SK-N-MC (cell line): Measurements from ENCODE around the gene TKT.
"Not testable (repeated sequence)": the region's sequence is repeated elsewhere in the genome, so short reads cannot be mapped to it uniquely, and the experiment has no call there.

ENCODE experiments used
- DNase-seq: peaks from one replicate; pipeline ENCODE4 v3.0.0-alpha.2; 2011; ENCODE audit warnings: low read depth, low spot score
- H3K27ac ChIP-seq: fragments of 200-600 bp; sonication (generic); 2 replicates; pipeline ENCODE4 v1.5.1; 2016; ENCODE audit warnings: mixed run types
- H3K36me3 ChIP-seq: fragments of 200-600 bp; sonication (generic); 2 replicates; pipeline ENCODE4 v1.6.1; 2017; ENCODE audit warnings: antibody characterized with exemption, low read length, mixed read lengths; ENCODE audit not compliant: insufficient read depth
- H3K4me3 ChIP-seq: fragments of 200-600 bp; sonication (generic); 2 replicates; pipeline ENCODE4 v1.5.1; 2016
- H3K9ac ChIP-seq: fragments of 200-600 bp; sonication (generic); 2 replicates; pipeline ENCODE4 v1.8.0; 2017; ENCODE audit warnings: mixed run types, mixed read lengths; ENCODE audit not compliant: insufficient read length
- H3K9me3 ChIP-seq: fragments of 200-600 bp; sonication (generic); 2 replicates; pipeline ENCODE4 v1.6.1; 2017; ENCODE audit warnings: low read depth, mild to moderate bottlenecking, antibody characterized with exemption, low read length, moderate library complexity, mixed read lengths
- EZH2 ChIP-seq: fragments of 200-600 bp; sonication (generic); IDR thresholded peaks from one replicate; pipeline ENCODE4 v1.6.1; 2017; ENCODE audit warnings: antibody characterized with exemption
- FOXP2 ChIP-seq: optimal IDR thresholded peaks from 2 replicates; pipeline ENCODE3; 2011; ENCODE audit warnings: mild to moderate bottlenecking, moderate library complexity; ENCODE audit not compliant: insufficient read depth; ENCODE audit errors: extremely low read length, control extremely low read depth
- POLR2AphosphoS5 ChIP-seq: IDR thresholded peaks from 2 replicates; pipeline ENCODE4 v1.6.1; 2012; ENCODE audit warnings: mild to moderate bottlenecking, low read depth, low read length, borderline replicate concordance

Gene TKT

GRCh38 chr3:53287131-53287629 is 31.4 kb upstream of the TKT start:
- no peaks in the 10 kb centered on the region; the same call in 1 of the 2 replicates for H3K36me3 ChIP-seq
- no peak overlapping the region for H3K9ac ChIP-seq
- no peak overlapping the region for H3K4me3 ChIP-seq

GRCh38 chr3:53286727-53287126 is 30.9 kb upstream of the TKT start:
- H3K27ac ChIP-seq: no peak overlapping the region
- TF ChIP-seq EZH2 (no peak), FOXP2 (no peak)
- no peak overlapping the region for H3K4me3 ChIP-seq
- no peak overlapping the region for H3K9ac ChIP-seq
- H3K36me3 ChIP-seq: no peaks in the 10 kb centered on the region; the same call in 1 of the 2 replicates
- H3K9me3 ChIP-seq: no peaks in the 10 kb centered on the region
- no peak for DNase-seq

More at GRCh38 chr3:53287131-53287629, 31.4 kb upstream of the TKT start:
- H3K9me3 ChIP-seq: no peaks in the 10 kb centered on the region
- DNase-seq: no peak
- TF ChIP-seq FOXP2: no peak
- TF ChIP-seq POLR2AphosphoS5: no peak
- no peak for TF ChIP-seq EZH2
- H3K27ac ChIP-seq: no peak overlapping the region

GRCh38 chr3:53282581-53282980 is 26.8 kb upstream of the TKT start:
- TF ChIP-seq EZH2: no peak
- no peak for TF ChIP-seq POLR2AphosphoS5
- TF ChIP-seq FOXP2: no peak
- Histone ChIP-seq H3K36me3 (no peaks in the 10 kb centered on the region; the same call in 1 of the 2 replicates), H3K27ac (no peak overlapping the region), H3K9ac (no peak overlapping the region), H3K4me3 (no peak overlapping the region), H3K9me3 (no peaks in the 10 kb centered on the region)
- no peak for DNase-seq

- TF ChIP-seq FOXP2 (no peak), POLR2AphosphoS5 (no peak), EZH2 (no peak)
- no peak for DNase-seq
- H3K27ac ChIP-seq: no peak overlapping the region
- no peak overlapping the region for H3K9ac ChIP-seq
- no peak overlapping the region for H3K4me3 ChIP-seq
- H3K36me3 ChIP-seq: no peaks in the 10 kb centered on the region
- H3K9me3 ChIP-seq: no peaks in the 10 kb centered on the region
These were observed 22.8 kb upstream of the TKT start for GRCh38 chr3:53278667-53279066.

- Histone ChIP-seq H3K36me3 (no peaks in the 10 kb centered on the region), H3K27ac (no peak overlapping the region), H3K9me3 (no peaks in the 10 kb centered on the region), H3K9ac (no peak overlapping the region), H3K4me3 (no peak overlapping the region)
- DNase-seq: no peak
- TF ChIP-seq FOXP2 (no peak), EZH2 (no peak), POLR2AphosphoS5 (no peak)
These were observed 19.2 kb upstream of the TKT start for GRCh38 chr3:53274938-53275605.

- no peak for TF ChIP-seq POLR2AphosphoS5
- no peak for TF ChIP-seq EZH2
- TF ChIP-seq FOXP2: no peak
- Histone ChIP-seq H3K9ac (no peak overlapping the region), H3K27ac (no peak overlapping the region), H3K36me3 (no peaks in the 10 kb centered on the region), H3K4me3 (no peak overlapping the region), H3K9me3 (no peaks in the 10 kb centered on the region)
- no peak for DNase-seq
These were observed 17.4 kb upstream of the TKT start for GRCh38 chr3:53273146-53273670.

GRCh38 chr3:53269888-53270880 is 14.4 kb upstream of the TKT start:
- Histone ChIP-seq H3K36me3 (no peaks in the 10 kb centered on the region), H3K9me3 (no peaks in the 10 kb centered on the region), H3K27ac (peak overlapping the region; percentile 79), H3K4me3 (0 out of 2 replicates have a peak overlapping the region, but pooled peaks have one; percentile 28), H3K9ac (peak overlapping the region; percentile 64)
- peak; percentile 55 for DNase-seq
- TF ChIP-seq EZH2 (no peak), POLR2AphosphoS5 (no peak), FOXP2 (no peak)

- not testable (repeated sequence) for DNase-seq, H3K36me3 ChIP-seq, H3K27ac ChIP-seq, H3K4me3 ChIP-seq, H3K9ac ChIP-seq, H3K9me3 ChIP-seq
These were observed 13.4 kb upstream of the TKT start for GRCh38 chr3:53269193-53269592.
